NOMO-1 treated with DMSO at 0.1 percent for 48 hours (cell line): ENCODE measurements around the gene DNAJC17.

Experiments
- DNase-seq: peaks from one replicate; lab custom pipeline; 2025; ENCODE audit not compliant: unreplicated experiment; lab: John Stamatoyannopoulos, UW

DNAJC17 gene

GRCh38 chr15:40830884-40831283 lies 23.6 kb upstream of the DNAJC17 start:
- DNase-seq, result no peak

- DNase-seq, result no peak
These were observed 21.8 kb upstream of the DNAJC17 start for GRCh38 chr15:40829115-40829514.

- no peak for DNase-seq
These were observed 21.3 kb upstream of the DNAJC17 start, which contains the start of gene PPP1R14D for GRCh38 chr15:40828447-40829036. Gene PPP1R14D (minus strand): TSS chr15:40828708. CDS start chr15:40828641, 67 bp downstream.

GRCh38 chr15:40826423-40827075 lies 19.3 kb upstream of the DNAJC17 start:
- DNase-seq, result no peak

- no peak for DNase-seq
These were observed 18.6 kb upstream of the DNAJC17 start for GRCh38 chr15:40825661-40826422.

GRCh38 chr15:40823572-40824343 lies 16.5 kb upstream of the DNAJC17 start:
- DNase-seq, result no peak

- DNase-seq, result no peak
These were observed 13.9 kb upstream of the DNAJC17 start for GRCh38 chr15:40821195-40821594.

- DNase-seq, result no peak
These were observed 11.8 kb upstream of the DNAJC17 start for GRCh38 chr15:40819048-40819447.

GRCh38 chr15:40815042-40815698 lies 7.9 kb upstream of the DNAJC17 start:
- no peak for DNase-seq

- no peak for DNase-seq
These were observed 5.6 kb upstream of the DNAJC17 start for GRCh38 chr15:40812721-40813425.

GRCh38 chr15:40808861-40809450 lies 1.7 kb upstream of the DNAJC17 start:
- DNase-seq, result no peak

- no peak for DNase-seq
These were observed 702 bp upstream of the DNAJC17 start for GRCh38 chr15:40807888-40808461.

GRCh38 chr15:40806672-40807027 lies 623 bp downstream of the DNAJC17 start:
- no peak for DNase-seq

- DNase-seq, result no peak
These were observed 3.6 kb downstream of the DNAJC17 start for GRCh38 chr15:40803688-40804087.

GRCh38 chr15:40803076-40803475 lies 4.2 kb downstream of the DNAJC17 start:
- no peak for DNase-seq

- DNase-seq, result no peak
These were observed 7.8 kb downstream of the DNAJC17 start for GRCh38 chr15:40799523-40799922.

GRCh38 chr15:40796512-40796911 lies 10.8 kb downstream of the DNAJC17 start:
- DNase-seq, result no peak

GRCh38 chr15:40796041-40796440 lies 11.2 kb downstream of the DNAJC17 start:
- no peak for DNase-seq

- no peak for DNase-seq
These were observed 13.9 kb downstream of the DNAJC17 start for GRCh38 chr15:40793216-40793989.
